Measurements from ENCODE around the gene PEX11G. TPM values are rescaled to one million over a fixed set of nuclear protein-coding genes. Genes with fewer than 3 reads are reported as not detected.

The PEX11G gene
- total and polyA plus RNA-seq, 10 of the 15 experiments (the other 5 are each of a cell fraction or from before 2014, with no cell fraction given): 0.05 to 1.8 (median 0.73) TPM; not detected in 1

- TF ChIP-seq BCL3 (IDR thresholded peaks at IDR 0.05; ENCODE audit: borderline replicate concordance, insufficient read depth, low read depth, low read length, poor library complexity, severe bottlenecking) (no peak), MXI1 (IDR thresholded peaks at IDR 0.05; ENCODE audit: low read depth, low read length) (no peak), CBX5 (IDR thresholded peaks at IDR 0.05; ENCODE audit: low read depth) (no peak), MTA2 (IDR thresholded peaks at IDR 0.05; ENCODE audit: low read depth) (no peak), HCFC1 (IDR thresholded peaks at IDR 0.05; ENCODE audit: low read length) (no peak)
Measured at GRCh38 chr19:7435586-7435985, 53.2 kb downstream of the PEX11G start (continued).

- Histone ChIP-seq H3K9me3 (replicated peaks; ENCODE audit: control insufficient read depth, insufficient read depth, low read length) (no peaks in the 10 kb centered on the region), H2AFZ (ENCODE audit: control insufficient read depth, low read depth, low read length) (no peak overlapping the region), H3K4me2 (ENCODE audit: control insufficient read depth, insufficient read depth) (no peak overlapping the region), H3K27me3 (replicated peaks in 1 of 2; ENCODE audit: control insufficient read depth in 2 of 2, insufficient read depth in 2 of 2, low read length in 1 of 2) (no peaks in the 10 kb centered on the region), H4K20me1 (ENCODE audit: control insufficient read depth, insufficient read depth) (no peaks in the 10 kb centered on the region), H3K79me2 (ENCODE audit: control insufficient read depth, insufficient read depth, low read length) (peaks cover 2% of the 10 kb centered on the region; the same call in 1 of the 2 replicates), H3K4me3 (no peak overlapping the region), H3K9ac (ENCODE audit: control insufficient read depth, insufficient read depth, low read length) (no peak overlapping the region), H3K27ac (ENCODE audit: control insufficient read depth, insufficient read depth) (no peak overlapping the region), H3K36me3 (ENCODE audit: control insufficient read depth in 2 of 2, insufficient read depth in 2 of 2, low read length in 1 of 2) (peaks cover 4 to 10% of the 10 kb centered on the region in 2 experiments; a peak in 3 of 4 replicates), H3K4me1 (ENCODE audit: control insufficient read depth, insufficient read depth, low read length) (no peaks in the 10 kb centered on the region)
- WGBS (ENCODE audit: insufficient coverage, insufficient replicate concordance, low lambda C conversion rate, missing lambda C conversion rate): 99% methylated on average over 10 of the region's 10 CpGs
- CTCF ChIA-PET: no interaction called here
- BruUV-seq (replicated peaks): no TSS peak
- intact Hi-C loops (cut with micrococcal nuclease; ENCODE audit: unreplicated experiment): no loop called here
- no peak for DNase-seq (ENCODE audit: low read depth, low spot score)
- in situ Hi-C loops (cut with MboI): no loop called here
- no peak for ATAC-seq
- POLR2A ChIA-PET: no interaction called here
- FAIRE-seq: no peak
- RAD21 ChIA-PET (ENCODE audit: unreplicated experiment): interaction anchor here (0.7 kb wide), 1 partner anchor 486 kb away, joined by 3 read pairs; no protein-coding TSS in a partner anchor
- SMC1A ChIA-PET (ENCODE audit: uncharacterized antibody, unreplicated experiment): interaction anchor here (0.8 kb wide), 1 partner anchor 80 kb away, joined by 3 read pairs; no protein-coding TSS in a partner anchor
- TF ChIP-seq IRF3 (IDR thresholded peaks at IDR 0.05) (no peak), STAT1 (conservative IDR thresholded peaks at IDR 0.05) (no peak), FOS (IDR thresholded peaks at IDR 0.05; ENCODE audit: borderline replicate concordance, extremely low read depth, insufficient read length) (no peak), USF2 (IDR thresholded peaks at IDR 0.05; ENCODE audit: borderline replicate concordance, low read depth, low read length) (no peak), LARP7 (IDR thresholded peaks at IDR 0.05) (no peak), CTCF (IDR thresholded peaks at IDR 0.05 in 2 of 3, conservative IDR thresholded peaks at IDR 0.05 in 1 of 3; ENCODE audit: control insufficient read depth in 2 of 3, extremely low read depth in 1 of 3, insufficient read depth in 1 of 3, low read depth in 3 of 3, low read length in 3 of 3) (no peak), HSF1 (IDR thresholded peaks at IDR 0.05; ENCODE audit: low read depth, low read length) (no peak), TBL1XR1 (IDR thresholded peaks at IDR 0.05; ENCODE audit: low read depth, low read length) (no peak), USF1 (IDR thresholded peaks at IDR 0.05; ENCODE audit: borderline replicate concordance, extremely low read length, insufficient read depth, low read depth, low read length) (no peak), KDM1A (IDR thresholded peaks at IDR 0.05; ENCODE audit: borderline replicate concordance) (no peak)
Measured at GRCh38 chr19:7434391-7434790, 54.4 kb downstream of the PEX11G start.

All from GM12878 (cell line).